Tibial nerve (tissue), 4 donors: ENCODE results near the gene WNT7A. TPM values are rescaled to one million over a fixed set of nuclear protein-coding genes. Genes with fewer than 3 reads are reported as not detected.

Experiments
- DNase-seq, 2 donors: peaks; one replicate each; pipeline ENCODE4 v3.0.0-alpha.2; 2019; ENCODE audit warnings: low spot score in 2 of 2
- H3K27ac ChIP-seq, 4 donors: fragments of 200-600 bp; sonication (generic) in 3 of 4; one replicate each; pipeline ENCODE4 v1.5.1; 2017 to 2019; ENCODE audit warnings: mild to moderate bottlenecking in 1 of 4
- H3K27me3 ChIP-seq, 2 donors: fragments of 200-600 bp; sonication (generic) in 1 of 2; one replicate each; pipeline versions ENCODE4 v1.5.1 to v1.6.0; 2017 to 2019
- H3K36me3 ChIP-seq, 3 donors: fragments of 200-600 bp; sonication (generic); one replicate each; pipeline ENCODE4 v1.5.1; 2018 to 2019
- H3K4me1 ChIP-seq, 4 donors: fragments of 200-600 bp; sonication (generic) in 3 of 4; one replicate each; pipeline ENCODE4 v1.5.1; 2017 to 2019
- H3K4me3 ChIP-seq, 4 donors: fragments of 200-600 bp; sonication (generic) in 3 of 4; one replicate each; pipeline ENCODE4 v1.5.1; 2017 to 2019; ENCODE audit warnings: mild to moderate bottlenecking in 1 of 4, moderate library complexity in 1 of 4
- H3K9me3 ChIP-seq, 4 donors: fragments of 200-600 bp; sonication (generic) in 3 of 4; one replicate each; pipeline ENCODE4 v1.5.1; 2017 to 2019
- CTCF ChIP-seq, 5 experiments: fragments of 200-600 bp in 3 of 5; fragments of 450-650 bp in 2 of 5; sonication (generic) in 3 of 5; IDR thresholded peaks; one replicate each; pipeline ENCODE4 v1.5.1; 2016 to 2019; ENCODE audit warnings: antibody characterized with exemption in 5 of 5, mild to moderate bottlenecking in 3 of 5, moderate library complexity in 2 of 5
- EP300 ChIP-seq, 2 donors: sonication (generic); formaldehyde crosslinking; IDR thresholded peaks; one replicate each; pipeline ENCODE4 v1.6.1; 2017; ENCODE audit warnings: antibody characterized with exemption in 2 of 2, mild to moderate bottlenecking in 1 of 2
- POLR2A ChIP-seq, 2 donors: fragments of 450-650 bp; IDR thresholded peaks; one replicate each; pipeline ENCODE4 v1.6.1; 2017; ENCODE audit warnings: antibody characterized with exemption in 2 of 2, mild to moderate bottlenecking in 2 of 2, moderate library complexity in 2 of 2
- WGBS, 2 donors: methylation state at CpG; one replicate each; pipeline ENCODE4 v1.1.5; 2018; 5-methylcytosine and 5-hydroxymethylcytosine counted together
- total RNA-seq, 4 donors: library from RNA; depleted of rRNA; stranded (reverse); fragments of >200 nt; gene quantifications; one replicate each; pipeline ENCODE4 v1.1.0, GENCODE V29; 2016

WNT7A gene
- total RNA-seq, 4 donors from 2014 or later, result 0.21 TPM; not detected in 3

GRCh38 chr3:13769422-13769821, 110.4 kb downstream of the WNT7A start:
- Histone ChIP-seq H3K27ac (no peak overlapping the region), H3K9me3 (peaks cover 0 to 6% (median 0%) of the 10 kb centered on the region in 4 donors), H3K4me1 (no peaks in the 10 kb centered on the region), H3K27me3 (no peaks in the 10 kb centered on the region), H3K36me3 (no peaks in the 10 kb centered on the region), H3K4me3 (no peak overlapping the region)
- WGBS, 2 donors, result 76 to 82% methylated on average over 8 of the region's 8 CpGs
- TF ChIP-seq EP300 (IDR thresholded peaks at IDR 0.05) (no peak), POLR2A (IDR thresholded peaks at IDR 0.05) (no peak), CTCF (IDR thresholded peaks at IDR 0.05) (no peak)
- DNase-seq, result no peak

GRCh38 chr3:13768453-13768852, 111.4 kb downstream of the WNT7A start:
- Histone ChIP-seq H3K27me3 (no peaks in the 10 kb centered on the region), H3K4me1 (no peaks in the 10 kb centered on the region), H3K36me3 (no peaks in the 10 kb centered on the region), H3K9me3 (peaks cover 0 to 10% (median 0%) of the 10 kb centered on the region in 4 donors), H3K4me3 (no peak overlapping the region), H3K27ac (no peak overlapping the region)
- WGBS, 2 donors, result 75 to 76% methylated on average over 10 to 11 of the region's 11 CpGs
- no peak for TF ChIP-seq POLR2A (IDR thresholded peaks at IDR 0.05)
- TF ChIP-seq CTCF (IDR thresholded peaks at IDR 0.05), result no peak
- no peak for TF ChIP-seq EP300 (IDR thresholded peaks at IDR 0.05)
- DNase-seq, result no peak

- Histone ChIP-seq H3K27me3 (no peaks in the 10 kb centered on the region), H3K36me3 (no peaks in the 10 kb centered on the region), H3K4me1 (no peaks in the 10 kb centered on the region), H3K4me3 (no peak overlapping the region), H3K27ac (no peak overlapping the region), H3K9me3 (peaks cover 0 to 13% (median 0%) of the 10 kb centered on the region in 4 donors)
- WGBS, 2 donors, result 20 to 63% methylated on average over 1 to 3 of the region's 4 CpGs
- TF ChIP-seq POLR2A (IDR thresholded peaks at IDR 0.05) (no peak), CTCF (IDR thresholded peaks at IDR 0.05) (no peak), EP300 (IDR thresholded peaks at IDR 0.05) (no peak)
- no peak for DNase-seq
Observed at GRCh38 chr3:13767896-13768295, 112.0 kb downstream of the WNT7A start.

GRCh38 chr3:13767030-13767429, 112.8 kb downstream of the WNT7A start:
- H3K27ac ChIP-seq, result no peak overlapping the region
- no peak overlapping the region for H3K4me3 ChIP-seq
- WGBS, 2 donors, result 71 to 80% methylated on average over 6 of the region's 6 CpGs
- H3K36me3 ChIP-seq, result no peaks in the 10 kb centered on the region
- peaks cover 0 to 21% (median 0%) of the 10 kb centered on the region in 4 donors for H3K9me3 ChIP-seq
- DNase-seq, result no peak
- TF ChIP-seq CTCF (IDR thresholded peaks at IDR 0.05), result no peak
- TF ChIP-seq POLR2A (IDR thresholded peaks at IDR 0.05), result no peak
- no peaks in the 10 kb centered on the region for H3K27me3 ChIP-seq
- no peaks in the 10 kb centered on the region for H3K4me1 ChIP-seq

Other genes starting within 250 kb of the WNT7A start
- gene CHCHD4, start 244.8 kb upstream of the WNT7A start, total RNA-seq, result 10 to 100 TPM; 10.7 to 17.7 (median 13.8) TPM
- gene TMEM43, start 245.0 kb upstream of the WNT7A start, total RNA-seq, result 100 to 1,000 TPM in 3 of 4 donors, 10 to 100 TPM in 1; 99.9 to 130 (median 120) TPM